ENCODE results near the gene ATG7.

The ATG7 gene

DNA sequence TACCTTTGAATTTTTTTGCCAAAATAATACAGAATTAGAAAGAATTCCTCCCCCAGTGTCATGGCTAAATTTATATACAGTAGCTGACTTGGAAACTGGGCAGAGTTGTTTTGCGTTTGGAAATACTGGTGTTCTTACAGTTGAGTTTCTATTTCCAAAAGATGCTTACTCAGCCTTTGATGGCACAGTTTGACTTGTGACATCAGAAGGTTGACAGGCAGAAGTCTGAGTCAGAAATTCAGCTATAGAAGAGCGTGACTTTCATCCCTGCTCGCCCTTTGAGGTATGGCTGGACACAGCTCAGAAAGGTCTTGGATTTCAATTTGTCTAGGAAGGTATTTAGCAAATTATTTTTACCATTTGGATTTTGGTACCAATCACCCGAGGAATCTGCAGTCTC is 195.7 kb downstream of the ATG7 start:
- no peak overlapping the region for H3K27ac ChIP-seq (replicated peaks)
- no peaks in the 10 kb centered on the region for H3K27me3 ChIP-seq (ENCODE audit: insufficient read depth, poor library complexity, severe bottlenecking)
- no peak for TF ChIP-seq SPI1 (IDR thresholded peaks at IDR 0.05; ENCODE audit: borderline replicate concordance, low read depth)
- TF ChIP-seq, protein P1, sequence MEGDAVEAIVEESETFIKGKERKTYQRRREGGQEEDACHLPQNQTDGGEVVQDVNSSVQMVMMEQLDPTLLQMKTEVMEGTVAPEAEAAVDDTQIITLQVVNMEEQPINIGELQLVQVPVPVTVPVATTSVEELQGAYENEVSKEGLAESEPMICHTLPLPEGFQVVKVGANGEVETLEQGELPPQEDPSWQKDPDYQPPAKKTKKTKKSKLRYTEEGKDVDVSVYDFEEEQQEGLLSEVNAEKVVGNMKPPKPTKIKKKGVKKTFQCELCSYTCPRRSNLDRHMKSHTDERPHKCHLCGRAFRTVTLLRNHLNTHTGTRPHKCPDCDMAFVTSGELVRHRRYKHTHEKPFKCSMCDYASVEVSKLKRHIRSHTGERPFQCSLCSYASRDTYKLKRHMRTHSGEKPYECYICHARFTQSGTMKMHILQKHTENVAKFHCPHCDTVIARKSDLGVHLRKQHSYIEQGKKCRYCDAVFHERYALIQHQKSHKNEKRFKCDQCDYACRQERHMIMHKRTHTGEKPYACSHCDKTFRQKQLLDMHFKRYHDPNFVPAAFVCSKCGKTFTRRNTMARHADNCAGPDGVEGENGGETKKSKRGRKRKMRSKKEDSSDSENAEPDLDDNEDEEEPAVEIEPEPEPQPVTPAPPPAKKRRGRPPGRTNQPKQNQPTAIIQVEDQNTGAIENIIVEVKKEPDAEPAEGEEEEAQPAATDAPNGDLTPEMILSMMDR (IDR thresholded peaks at IDR 0.05; ENCODE audit: insufficient read depth, low read length) = no peak
- no peak for TF ChIP-seq GABPA (IDR thresholded peaks at IDR 0.05; ENCODE audit: low read depth)
- TF ChIP-seq POLR2AphosphoS5 (IDR thresholded peaks at IDR 0.05; ENCODE audit: low read depth) = no peak
- no peak for TF ChIP-seq REST (IDR thresholded peaks at IDR 0.05; ENCODE audit: insufficient replicate concordance, low read depth)
- no peak for DNase-seq (ENCODE audit: low read depth in 1 of 2, low spot score in 1 of 2)
- no peak overlapping the region for H3K4me3 ChIP-seq (replicated peaks; ENCODE audit: insufficient read depth, low read length)

- TF ChIP-seq, protein P1 (IDR thresholded peaks at IDR 0.05; ENCODE audit: insufficient read depth, low read length) = no peak
- TF ChIP-seq GABPA (IDR thresholded peaks at IDR 0.05; ENCODE audit: low read depth) (no peak), REST (IDR thresholded peaks at IDR 0.05; ENCODE audit: insufficient replicate concordance, low read depth) (no peak), POLR2AphosphoS5 (IDR thresholded peaks at IDR 0.05; ENCODE audit: low read depth) (no peak), SPI1 (IDR thresholded peaks at IDR 0.05; ENCODE audit: borderline replicate concordance, low read depth) (no peak)
- no peak overlapping the region for H3K4me3 ChIP-seq (replicated peaks; ENCODE audit: insufficient read depth, low read length)
- no peak overlapping the region for H3K27ac ChIP-seq (replicated peaks)
- no peak for DNase-seq (ENCODE audit: low read depth in 1 of 2, low spot score in 1 of 2)
- H3K27me3 ChIP-seq (ENCODE audit: insufficient read depth, poor library complexity, severe bottlenecking) = no peaks in the 10 kb centered on the region
Observed at GRCh38 chr3:11470031-11470853, 198.0 kb downstream of the ATG7 start.

DNA sequence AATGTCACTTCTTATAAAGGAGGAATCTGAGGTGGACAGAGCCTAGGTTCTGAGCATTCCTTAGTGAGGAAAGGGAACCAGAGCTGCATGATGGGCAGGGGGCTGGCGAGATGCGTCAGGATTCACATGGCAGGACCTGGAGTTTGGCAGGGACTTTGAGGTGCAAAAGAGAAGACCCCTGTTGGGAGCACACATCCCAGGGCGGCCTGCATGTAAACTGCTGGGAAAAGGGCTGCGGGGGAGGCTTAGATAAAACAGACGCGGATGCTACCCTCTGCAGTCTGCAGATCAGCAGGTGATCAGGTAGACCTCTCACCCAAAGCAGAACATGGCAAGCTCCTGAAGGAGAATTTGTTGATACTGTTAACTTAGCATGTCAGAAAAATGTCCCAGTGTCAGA is 203.1 kb downstream of the ATG7 start:
- no peak overlapping the region for H3K27ac ChIP-seq (replicated peaks)
- DNase-seq (ENCODE audit: low read depth in 1 of 2, low spot score in 1 of 2) = no peak
- no peak overlapping the region for H3K4me3 ChIP-seq (replicated peaks; ENCODE audit: insufficient read depth, low read length)
- TF ChIP-seq REST (IDR thresholded peaks at IDR 0.05; ENCODE audit: insufficient replicate concordance, low read depth) (no peak), SPI1 (IDR thresholded peaks at IDR 0.05; ENCODE audit: borderline replicate concordance, low read depth) (no peak), GABPA (IDR thresholded peaks at IDR 0.05; ENCODE audit: low read depth) (no peak)
- H3K27me3 ChIP-seq (ENCODE audit: insufficient read depth, poor library complexity, severe bottlenecking) = no peaks in the 10 kb centered on the region

Measured in HL-60 (cell line).